Measurements from ENCODE around the gene SCN1B. TPM values are rescaled to one million over a fixed set of nuclear protein-coding genes. Genes with fewer than 3 reads are reported as not detected.
"Not testable (repeated sequence)": the region's sequence is repeated elsewhere in the genome, so short reads cannot be mapped to it uniquely, and the experiment has no call there.

Gene SCN1B
- total RNA-seq, 1 donor from 2014 or later, result 4.7 TPM

GRCh38 chr19:35034005-35034502 is 3.8 kb downstream of the SCN1B start:
- no peak for DNase-seq (ENCODE audit: extremely low read depth, low read depth, low spot score)

DNA sequence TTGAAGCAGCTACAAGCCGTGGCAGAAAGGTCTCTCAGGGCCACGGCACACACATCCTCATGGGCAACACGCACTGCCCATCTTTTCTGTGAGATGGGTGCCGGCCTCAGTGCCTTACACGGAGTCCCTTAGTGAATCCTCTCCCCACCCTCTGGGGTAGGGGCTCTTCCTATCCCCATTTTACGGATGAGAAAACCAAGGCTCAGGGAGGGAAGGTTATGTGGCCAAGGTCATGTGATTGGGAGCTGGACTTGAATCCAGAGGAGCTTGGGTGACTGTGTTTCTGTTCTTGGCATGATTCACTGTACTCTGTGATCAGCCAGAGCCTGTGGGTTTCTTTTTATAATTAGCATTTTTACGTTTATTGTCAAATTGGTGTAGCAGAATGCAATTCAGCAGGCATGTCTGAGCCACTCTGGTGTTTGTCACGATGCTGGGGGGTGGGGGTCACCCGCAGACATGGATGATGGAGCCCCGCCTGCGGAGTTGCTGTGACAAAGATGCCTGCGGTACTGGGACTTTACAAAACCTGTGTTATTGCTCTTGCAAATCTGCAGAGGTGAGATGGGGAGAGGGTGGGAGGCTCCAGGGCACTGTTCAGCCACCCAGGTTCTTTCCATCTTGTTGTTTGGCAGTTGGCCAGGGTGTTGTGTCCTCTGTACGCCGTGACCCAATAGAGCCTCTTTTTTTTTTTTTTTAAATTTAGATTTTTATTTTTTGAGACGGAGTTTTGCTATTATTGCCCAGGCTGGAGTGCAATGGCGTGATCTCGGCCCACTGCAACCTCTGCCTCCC is 4.5 kb downstream of the SCN1B start:
- DNase-seq (ENCODE audit: extremely low read depth, low read depth, low spot score), result no peak

DNA sequence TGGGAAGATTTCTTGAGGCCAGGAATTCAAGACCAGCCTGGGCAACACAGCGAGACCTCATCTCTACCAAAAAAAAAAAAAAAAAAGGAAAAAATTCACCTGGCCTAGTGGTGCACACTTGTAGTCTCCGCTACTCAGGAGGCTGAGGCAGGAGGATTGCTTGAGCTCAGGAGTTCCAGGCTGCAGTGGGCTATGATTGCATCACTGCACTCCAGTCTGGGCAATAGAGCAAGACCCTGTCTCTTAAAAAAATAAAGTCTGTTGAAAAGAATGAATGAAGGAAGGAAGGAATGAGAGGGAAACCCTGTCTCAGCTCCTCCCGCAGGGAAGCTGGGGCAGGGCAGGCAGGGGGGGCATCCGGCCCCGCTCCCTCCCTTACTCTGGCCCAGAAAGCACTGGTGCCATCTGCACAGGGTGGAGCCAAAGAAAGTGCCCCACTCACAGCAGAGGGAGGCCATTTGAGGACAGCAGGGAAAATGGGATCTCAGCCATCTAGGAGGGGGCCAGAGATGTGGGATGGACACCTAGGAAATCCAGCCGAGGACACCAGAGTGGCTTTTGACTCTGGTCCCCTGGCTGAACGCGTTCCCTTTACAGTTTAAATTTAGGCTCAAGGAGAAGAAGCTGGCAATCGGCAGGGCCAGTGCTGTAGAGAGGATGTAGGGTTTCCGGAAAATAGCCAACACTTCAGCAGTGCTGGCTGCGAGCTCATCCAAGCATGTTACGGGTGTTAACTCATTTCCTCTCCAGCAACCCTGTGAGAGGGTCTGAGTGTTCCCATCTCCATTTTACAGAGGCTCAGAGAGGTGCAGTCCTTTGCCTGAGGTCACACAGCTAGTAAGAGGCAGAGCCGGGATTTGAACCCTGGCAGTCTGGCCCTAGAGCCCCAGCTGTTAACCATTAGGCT is 7.7 kb downstream of the SCN1B start:
- no peak for DNase-seq (ENCODE audit: extremely low read depth, low read depth, low spot score)

- DNase-seq (ENCODE audit: extremely low read depth, low read depth, low spot score), result no peak
Observed at GRCh38 chr19:35038623-35039512, 8.6 kb downstream of the SCN1B start.

DNA sequence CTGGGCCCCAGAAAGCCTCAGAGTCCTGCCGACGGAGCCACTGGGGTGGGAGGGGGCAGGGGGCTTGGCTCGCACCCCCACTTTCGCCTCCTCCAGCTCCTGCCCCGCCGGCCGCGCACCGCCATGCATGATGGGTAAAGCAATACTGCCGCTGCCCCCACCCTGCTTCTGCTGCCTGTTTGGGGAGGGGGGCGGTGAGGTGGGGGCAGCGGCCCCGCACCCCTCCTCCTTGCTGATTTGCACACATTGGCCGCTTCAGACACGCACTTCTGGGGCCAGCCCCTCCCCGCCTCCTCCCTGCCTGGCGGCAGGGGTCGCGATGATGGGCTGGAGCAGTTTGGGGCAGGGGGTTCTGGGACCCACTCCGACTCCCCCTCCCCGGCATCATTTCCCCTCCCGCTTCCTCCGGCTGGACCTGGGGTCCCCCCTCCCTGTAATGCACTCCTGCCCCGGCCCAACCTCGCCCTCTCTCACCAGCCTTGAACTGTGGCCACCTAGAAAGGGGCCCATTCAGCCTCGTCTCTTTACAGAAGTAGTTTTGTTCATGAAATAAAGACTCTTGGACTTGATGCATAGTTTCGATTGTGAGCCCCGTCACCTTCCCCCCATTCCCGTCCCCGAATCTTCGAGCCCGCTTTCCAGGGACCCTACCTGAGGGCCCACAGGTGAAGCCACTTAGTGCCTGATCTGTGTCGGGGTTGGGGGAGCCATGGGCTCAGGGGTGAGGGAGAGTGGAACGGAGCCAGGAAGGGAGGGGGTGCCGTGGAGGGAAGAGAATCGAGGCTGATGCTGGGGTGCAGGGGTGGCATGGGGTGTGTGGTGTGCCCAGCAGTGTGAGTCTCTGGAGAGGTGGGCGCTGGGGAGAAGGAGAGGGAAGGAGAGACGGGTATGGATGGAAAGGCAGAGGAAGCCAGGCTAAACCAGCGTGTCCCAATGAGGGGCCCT is 9.9 kb downstream of the SCN1B start:
- DNase-seq (ENCODE audit: extremely low read depth, low read depth, low spot score), result no peak

DNA sequence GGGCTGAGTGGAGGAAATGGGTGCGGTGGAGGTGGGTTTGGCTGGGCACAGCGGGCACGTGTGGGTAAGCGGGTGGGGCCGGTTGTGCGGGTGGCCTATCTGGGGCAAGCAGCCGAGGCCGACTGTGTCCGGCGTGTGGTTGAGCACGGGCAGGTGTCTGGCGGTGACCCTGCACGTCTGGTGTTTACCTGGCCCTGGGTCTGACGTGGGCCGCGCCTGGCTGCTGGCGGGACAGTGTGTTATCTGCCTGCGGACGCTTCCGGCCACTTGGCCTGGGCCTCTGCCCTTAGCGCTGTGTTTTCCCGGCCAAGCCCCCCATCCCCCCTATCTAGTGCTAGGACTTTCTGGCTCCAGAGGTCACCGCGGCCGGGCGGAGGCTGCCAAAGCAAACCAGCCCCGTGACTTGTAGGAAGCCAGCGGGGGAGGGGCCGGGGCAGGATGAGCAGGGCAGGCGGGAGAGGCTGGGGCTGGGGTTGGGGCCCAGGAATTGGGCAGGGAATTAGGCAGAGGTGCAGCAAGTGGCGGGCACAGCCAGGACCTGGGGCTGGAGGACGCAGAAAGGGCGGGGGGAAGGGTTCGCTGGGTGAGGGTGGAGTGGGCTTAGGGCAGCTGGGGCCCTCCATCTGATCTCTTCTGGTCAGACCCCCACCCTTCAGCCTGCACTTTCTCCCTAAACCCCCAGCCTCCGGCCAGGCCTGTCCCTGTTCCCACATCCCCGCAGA is 10.7 kb downstream of the SCN1B start:
- no peak for DNase-seq (ENCODE audit: extremely low read depth, low read depth, low spot score)

- no peak for DNase-seq (ENCODE audit: extremely low read depth, low read depth, low spot score)
Observed at GRCh38 chr19:35041548-35042055, 11.3 kb downstream of the SCN1B start, which contains the start of gene HPN. TSS of gene HPN (plus strand) at chr19:35041721. CDS start at chr19:35042507, 786 bp downstream.

DNA sequence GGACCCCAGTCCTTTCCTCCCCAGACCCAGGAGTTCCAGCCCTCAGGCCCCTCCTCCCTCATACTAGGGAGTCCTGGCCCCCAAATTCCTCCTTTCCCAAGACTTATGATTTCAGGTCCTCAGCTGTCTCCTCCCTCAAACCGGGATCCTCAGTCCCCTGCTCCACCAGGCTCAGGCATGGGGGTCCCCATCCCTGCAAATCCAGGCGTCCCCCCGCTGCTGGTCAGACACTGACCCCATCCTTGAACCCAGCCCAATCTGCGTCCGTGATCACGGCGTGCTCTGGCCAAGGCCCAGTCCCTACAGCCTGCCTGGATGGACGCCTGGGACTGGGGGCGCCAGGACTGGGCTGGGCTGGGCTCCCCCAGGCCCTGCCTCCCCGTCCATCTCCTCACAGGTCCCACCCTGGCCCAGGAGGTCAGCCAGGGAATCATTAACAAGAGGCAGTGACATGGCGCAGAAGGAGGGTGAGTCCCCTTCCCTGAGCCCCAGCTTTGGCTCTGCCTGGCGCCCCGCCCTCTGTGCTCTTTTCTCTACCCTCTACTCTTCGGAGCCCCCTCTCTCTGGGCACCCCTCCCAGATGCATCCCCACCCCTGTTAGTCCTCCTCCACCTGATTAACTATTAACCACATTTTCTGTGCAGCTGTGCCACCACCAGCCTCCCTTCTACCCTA is 11.9 kb downstream of the SCN1B start:
- no peak for DNase-seq (ENCODE audit: extremely low read depth, low read depth, low spot score)

GRCh38 chr19:35042954-35043604 is 12.8 kb downstream of the SCN1B start:
- no peak for DNase-seq (ENCODE audit: extremely low read depth, low read depth, low spot score)

- no peak for DNase-seq (ENCODE audit: extremely low read depth, low read depth, low spot score)
Observed at GRCh38 chr19:35043906-35044305, 13.6 kb downstream of the SCN1B start.

DNA sequence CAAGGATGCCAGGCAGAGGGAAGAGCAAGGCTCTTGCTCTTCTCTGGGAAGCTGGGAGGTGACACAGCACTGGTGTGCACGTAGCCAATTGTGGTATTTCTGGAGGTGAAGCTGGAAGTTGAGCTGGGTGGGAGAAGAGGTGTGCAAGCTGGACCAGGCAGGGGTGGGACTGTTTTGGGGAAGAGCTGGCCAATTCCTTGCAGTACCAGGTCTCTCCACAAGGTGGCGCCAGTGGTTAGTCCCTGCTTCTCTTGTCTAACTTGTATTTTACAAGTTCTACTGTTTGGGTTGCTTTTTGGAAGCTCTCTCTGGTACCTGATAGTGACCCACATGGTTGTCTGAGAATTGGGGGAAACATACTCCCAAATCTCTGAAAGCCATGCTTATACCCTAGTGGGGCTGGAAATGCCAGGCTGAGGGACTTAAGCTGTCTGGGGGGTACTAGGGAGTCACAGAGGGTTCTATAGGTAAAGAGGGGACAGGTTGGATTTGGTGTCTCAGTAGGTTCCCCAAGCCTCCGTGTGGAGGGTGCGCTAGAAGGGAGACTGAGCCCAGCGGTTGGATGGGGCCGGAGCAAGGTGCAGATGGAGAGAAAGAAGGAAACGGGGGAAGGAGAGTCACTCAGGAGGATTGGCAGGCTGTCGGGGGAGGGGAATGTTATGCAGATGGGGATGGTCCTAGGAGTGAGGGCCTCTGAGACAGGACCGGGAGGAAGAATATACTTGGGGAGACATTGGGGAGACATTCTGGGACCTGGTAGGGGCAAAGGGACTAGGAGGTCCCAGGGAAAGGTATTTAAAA is 14.2 kb downstream of the SCN1B start:
- DNase-seq (ENCODE audit: extremely low read depth, low read depth, low spot score), result no peak

GRCh38 chr19:35045667-35046300 is 15.5 kb downstream of the SCN1B start:
- no peak for DNase-seq (ENCODE audit: extremely low read depth, low read depth, low spot score)

- no peak for DNase-seq (ENCODE audit: extremely low read depth, low read depth, low spot score)
Observed at GRCh38 chr19:35046461-35046860, 16.2 kb downstream of the SCN1B start.

DNA sequence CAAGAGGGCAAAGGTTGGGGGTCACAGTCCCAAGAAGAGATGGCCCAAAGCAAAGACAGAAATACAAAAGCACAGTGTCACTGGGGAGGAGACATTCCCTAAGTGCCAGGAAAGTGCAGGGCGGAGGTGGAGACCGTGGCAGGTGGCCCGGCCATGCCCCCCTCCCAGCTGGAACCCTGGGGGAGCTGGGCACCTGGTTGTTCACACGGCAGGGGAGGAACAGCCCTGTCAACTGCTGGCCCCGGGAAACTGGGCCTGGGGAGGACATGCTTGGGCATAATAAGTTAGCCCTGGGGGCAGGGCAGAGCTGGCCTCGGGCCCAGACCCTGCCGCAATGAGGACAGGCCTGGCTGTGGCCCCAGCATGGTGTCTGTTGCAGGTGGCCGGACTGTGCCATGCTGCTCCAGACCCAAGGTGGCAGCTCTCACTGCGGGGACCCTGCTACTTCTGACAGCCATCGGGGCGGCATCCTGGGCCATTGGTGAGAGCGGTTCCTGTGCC is 18.7 kb downstream of the SCN1B start:
- no peak for DNase-seq (ENCODE audit: extremely low read depth, low read depth, low spot score)

DNA sequence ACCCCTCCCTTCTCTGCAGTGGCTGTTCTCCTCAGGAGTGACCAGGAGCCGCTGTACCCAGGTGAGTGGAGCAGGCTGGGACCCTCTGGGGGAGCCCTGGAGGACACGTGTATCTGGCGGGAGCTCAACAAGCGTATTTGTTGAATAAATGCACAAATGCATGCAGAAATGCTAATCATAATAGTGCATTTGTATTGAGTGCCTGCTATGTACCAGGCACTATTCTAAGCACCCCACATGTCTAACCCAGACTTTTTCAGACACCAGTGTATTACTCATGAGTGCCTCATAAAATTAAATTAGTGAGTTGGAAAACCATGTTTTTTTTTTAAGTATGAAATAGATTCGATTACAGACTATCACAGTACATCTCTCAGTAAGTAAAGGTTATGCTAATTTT is 19.2 kb downstream of the SCN1B start:
- DNase-seq (ENCODE audit: extremely low read depth, low read depth, low spot score), result no peak

DNA sequence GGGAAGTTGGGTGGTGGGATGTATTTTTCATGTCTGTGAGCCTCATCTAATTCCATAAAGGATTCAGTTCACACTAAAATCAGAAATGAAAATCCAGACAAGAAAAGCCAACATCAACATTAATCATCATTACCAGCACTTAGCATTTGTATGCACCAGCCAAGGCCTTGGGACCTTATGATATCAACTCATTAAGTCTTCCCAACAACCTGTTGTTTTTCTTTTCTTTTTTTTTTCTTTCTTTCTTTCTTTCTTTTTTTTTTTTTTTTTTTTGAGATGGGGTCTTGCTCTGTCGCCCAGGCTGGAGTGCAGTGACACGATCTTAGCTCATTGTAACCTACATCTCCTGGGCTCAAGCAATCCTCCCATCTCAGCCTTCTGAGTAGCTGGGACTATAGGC is 20.4 kb downstream of the SCN1B start:
- DNase-seq (ENCODE audit: extremely low read depth, low read depth, low spot score), result not testable (repeated sequence)
